ENCODE results near the gene FBXL7. TPM values are rescaled to one million over a fixed set of nuclear protein-coding genes. Genes with fewer than 3 reads are reported as not detected.
A peak's percentile ranks its signal among the peaks of the same experiment; 100 is the strongest.

The FBXL7 gene
- total RNA-seq, 6 experiments from 2014 or later, result 0.81 to 1.9 (median 1.3) TPM

DNA sequence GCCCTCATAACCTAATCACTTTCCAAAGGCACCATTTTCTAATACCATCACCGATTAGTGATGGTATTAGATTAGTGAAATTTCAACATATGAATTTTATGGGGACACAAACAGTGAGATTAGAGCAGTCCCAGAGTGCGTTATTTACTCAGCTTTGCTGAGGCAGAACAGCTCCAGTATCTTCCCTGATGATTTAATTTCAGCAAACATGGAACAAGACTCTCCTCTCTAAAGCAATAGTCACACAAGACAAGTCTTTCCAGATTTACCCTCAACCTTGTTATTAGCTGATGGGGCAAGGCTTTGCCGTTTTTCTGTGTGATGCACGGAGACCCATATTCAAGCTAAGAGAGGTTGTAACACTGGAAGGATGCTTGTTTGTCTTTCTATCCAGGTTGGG is 333.4 kb downstream of the FBXL7 start:
- H3K27ac ChIP-seq, result no peak overlapping the region
- no peak overlapping the region for H3K4me3 ChIP-seq
- DNase-seq (no peak), ATAC-seq (no peak)
- TF ChIP-seq POLR2A (IDR thresholded peaks at IDR 0.05) (no peak), CTCF (IDR thresholded peaks at IDR 0.05) (no peak)
- 58% methylated on average over 3 of the region's 4 CpGs for WGBS (ENCODE audit: insufficient coverage, low coverage, low lambda C conversion rate, missing lambda C conversion rate)
- H3K4me1 ChIP-seq, result no peaks in the 10 kb centered on the region
- H3K36me3 ChIP-seq, result no peaks in the 10 kb centered on the region
- H3K9me3 ChIP-seq, result no peaks in the 10 kb centered on the region
- intact Hi-C loops (cut with DNase I), result no loop called here
- no peaks in the 10 kb centered on the region for H3K27me3 ChIP-seq

GRCh38 chr5:15834596-15835245 is 334.7 kb downstream of the FBXL7 start:
- Histone ChIP-seq H3K4me3 (no peak overlapping the region), H3K36me3 (no peaks in the 10 kb centered on the region), H3K9me3 (no peaks in the 10 kb centered on the region), H3K4me1 (no peaks in the 10 kb centered on the region), H3K27me3 (no peaks in the 10 kb centered on the region), H3K27ac (no peak overlapping the region)
- 12% methylated on average over 3 of the region's 3 CpGs for WGBS (ENCODE audit: insufficient coverage, low coverage, low lambda C conversion rate, missing lambda C conversion rate)
- DNase-seq (no peak), ATAC-seq (peak; percentile 26 to 83 (median 55))
- intact Hi-C loops (cut with DNase I), result no loop called here
- TF ChIP-seq CTCF (IDR thresholded peaks at IDR 0.05) (no peak), POLR2A (IDR thresholded peaks at IDR 0.05) (no peak)

DNA sequence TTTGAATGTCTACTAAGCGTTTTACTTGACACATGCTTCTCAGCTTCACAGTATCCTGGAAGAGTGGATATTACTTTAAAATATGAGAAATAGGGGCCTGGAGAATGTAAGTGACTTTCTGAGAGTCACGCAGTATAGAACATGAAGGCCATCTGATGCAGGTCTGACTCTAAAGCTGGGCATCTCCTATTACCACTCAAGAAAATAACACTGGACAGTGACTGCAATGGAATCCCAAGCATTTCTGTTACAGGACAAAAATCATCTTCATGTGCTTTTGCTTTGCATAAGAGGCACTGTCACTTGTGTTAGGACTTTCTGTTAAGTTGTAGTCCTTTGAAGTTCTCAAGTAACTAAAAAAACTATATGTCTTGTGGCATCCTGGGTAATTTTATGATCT is 335.5 kb downstream of the FBXL7 start:
- WGBS (ENCODE audit: insufficient coverage, low coverage, low lambda C conversion rate, missing lambda C conversion rate), result 61% methylated on average over 2 of the region's 2 CpGs
- no peaks in the 10 kb centered on the region for H3K36me3 ChIP-seq
- no peaks in the 10 kb centered on the region for H3K9me3 ChIP-seq
- H3K27ac ChIP-seq, result no peak overlapping the region
- TF ChIP-seq POLR2A (IDR thresholded peaks at IDR 0.05) (no peak), CTCF (IDR thresholded peaks at IDR 0.05) (no peak)
- intact Hi-C loops (cut with DNase I), result no loop called here
- ATAC-seq (no peak), DNase-seq (no peak)
- H3K4me3 ChIP-seq, result no peak overlapping the region
- no peaks in the 10 kb centered on the region for H3K4me1 ChIP-seq
- H3K27me3 ChIP-seq, result no peaks in the 10 kb centered on the region

DNA sequence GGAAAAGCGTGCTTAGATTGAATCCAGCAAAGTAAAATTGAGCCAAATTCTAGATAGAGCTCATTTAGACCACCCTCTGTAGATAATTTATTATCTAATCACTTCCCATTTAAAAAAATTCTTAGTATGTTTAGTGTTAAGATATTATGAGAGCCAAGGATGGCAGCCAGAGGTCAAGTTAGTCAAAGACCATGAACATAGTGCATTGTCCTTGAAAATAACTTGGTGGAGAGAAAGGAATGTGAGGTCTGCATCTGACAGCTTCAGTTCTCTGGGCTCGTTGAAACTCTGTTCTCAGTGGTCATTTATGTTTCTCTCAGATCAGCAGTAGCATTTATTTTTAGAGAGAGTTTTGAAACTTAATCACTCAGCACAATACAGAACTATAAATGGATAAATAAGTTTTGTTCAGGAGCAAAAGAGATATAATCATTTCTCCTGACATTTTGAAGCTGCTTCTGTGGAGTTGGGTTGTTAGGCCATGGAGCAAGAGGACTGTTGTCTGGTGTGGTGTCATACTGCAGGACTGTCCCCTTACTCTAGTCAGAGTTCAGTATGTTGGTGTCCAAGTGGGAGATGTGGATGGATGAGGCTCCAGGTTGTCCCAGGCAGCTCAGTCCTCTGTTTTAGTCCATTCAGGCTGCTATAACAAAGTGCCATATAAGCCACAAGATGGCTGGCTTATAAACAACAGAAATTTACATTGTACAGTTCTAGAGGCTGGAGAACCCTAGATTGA is 337.7 kb downstream of the FBXL7 start:
- intact Hi-C loops (cut with DNase I), result no loop called here
- H3K4me1 ChIP-seq, result no peaks in the 10 kb centered on the region
- H3K27me3 ChIP-seq, result no peaks in the 10 kb centered on the region
- no peak for DNase-seq
- no peak for TF ChIP-seq CTCF (IDR thresholded peaks at IDR 0.05)
- no peak for TF ChIP-seq POLR2A (IDR thresholded peaks at IDR 0.05)
- ATAC-seq, result no peak
- no peak overlapping the region for H3K4me3 ChIP-seq
- no peaks in the 10 kb centered on the region for H3K36me3 ChIP-seq
- 40% methylated on average over 2 of the region's 2 CpGs for WGBS (ENCODE audit: insufficient coverage, low coverage, low lambda C conversion rate, missing lambda C conversion rate)
- no peaks in the 10 kb centered on the region for H3K9me3 ChIP-seq
- H3K27ac ChIP-seq, result no peak overlapping the region

Measured in right lobe of liver (tissue), 6 donors.